Thyroid gland (tissue), 4 donors: ENCODE data around the gene SH3BP4. TPM values are rescaled to one million over a fixed set of nuclear protein-coding genes. Genes with fewer than 3 reads are reported as not detected.
A peak's percentile ranks its signal among the peaks of the same experiment; 100 is the strongest.

Source experiments
- DNase-seq, 2 donors: peaks; one replicate each; pipeline ENCODE4 v3.0.0-alpha.2; 2019
- H3K27ac ChIP-seq, 3 donors: fragments of 200-600 bp; sonication (generic); 1 replicate in 2 of 3; 2 replicates in 1 of 3; pipeline ENCODE4 v1.5.1; 2016 to 2019; ENCODE audit warnings: mild to moderate bottlenecking in 1 of 3, moderate library complexity in 1 of 3
- H3K27me3 ChIP-seq: fragments of 200-600 bp; sonication (generic); one replicate; pipeline ENCODE4 v1.5.1; 2019
- H3K36me3 ChIP-seq, 2 donors: fragments of 200-600 bp; sonication (generic); one replicate each; pipeline ENCODE4 v1.5.1; 2016 to 2019
- H3K4me1 ChIP-seq, 2 donors: fragments of 200-600 bp; sonication (generic); one replicate each; pipeline ENCODE4 v1.5.1; 2017 to 2019
- H3K4me3 ChIP-seq, 3 donors: fragments of 200-600 bp; sonication (generic); replicated peaks in 1 of 3; 1 replicate in 2 of 3; 2 replicates in 1 of 3; pipeline ENCODE4 v1.5.1; 2016; ENCODE audit warnings: mild to moderate bottlenecking in 1 of 3
- H3K9me3 ChIP-seq: fragments of 200-600 bp; sonication (generic); one replicate; pipeline ENCODE4 v1.5.1; 2017
- POLR2A ChIP-seq, 2 donors: fragments of 450-650 bp; IDR thresholded peaks; one replicate each; pipeline ENCODE4 v1.6.1; 2017; ENCODE audit warnings: antibody characterized with exemption in 2 of 2, mild to moderate bottlenecking in 2 of 2, moderate library complexity in 1 of 2
- WGBS, 2 donors: methylation state at CpG; one replicate each; pipeline ENCODE4 v1.1.5; 2017; 5-methylcytosine and 5-hydroxymethylcytosine counted together
- intact Hi-C: fragments of 100-400 bp; cut with DNase I; formaldehyde crosslinking; loops from one replicate; pipeline ENCODE4 v1.15.1; 2023
- total RNA-seq, 4 donors: library from RNA; depleted of rRNA; stranded (reverse); fragments of >200 nt; gene quantifications; one replicate each; pipeline ENCODE4 v1.2.3, GENCODE V29; 2016
- TF ChIP-seq, protein P1 (sequence below), 6 experiments: fragments of 200-600 bp in 3 of 6; fragments of 450-650 bp in 3 of 6; sonication (generic) in 3 of 6; IDR thresholded peaks; one replicate each; pipeline ENCODE4 v1.5.1; 2016 to 2019; ENCODE audit warnings: antibody characterized with exemption in 6 of 6, mild to moderate bottlenecking in 2 of 6, inconsistent platforms in 1 of 6, moderate library complexity in 1 of 6

Gene SH3BP4
- total RNA-seq, 4 donors from 2014 or later = 36.9 to 64.6 (median 47.9) TPM

DNA sequence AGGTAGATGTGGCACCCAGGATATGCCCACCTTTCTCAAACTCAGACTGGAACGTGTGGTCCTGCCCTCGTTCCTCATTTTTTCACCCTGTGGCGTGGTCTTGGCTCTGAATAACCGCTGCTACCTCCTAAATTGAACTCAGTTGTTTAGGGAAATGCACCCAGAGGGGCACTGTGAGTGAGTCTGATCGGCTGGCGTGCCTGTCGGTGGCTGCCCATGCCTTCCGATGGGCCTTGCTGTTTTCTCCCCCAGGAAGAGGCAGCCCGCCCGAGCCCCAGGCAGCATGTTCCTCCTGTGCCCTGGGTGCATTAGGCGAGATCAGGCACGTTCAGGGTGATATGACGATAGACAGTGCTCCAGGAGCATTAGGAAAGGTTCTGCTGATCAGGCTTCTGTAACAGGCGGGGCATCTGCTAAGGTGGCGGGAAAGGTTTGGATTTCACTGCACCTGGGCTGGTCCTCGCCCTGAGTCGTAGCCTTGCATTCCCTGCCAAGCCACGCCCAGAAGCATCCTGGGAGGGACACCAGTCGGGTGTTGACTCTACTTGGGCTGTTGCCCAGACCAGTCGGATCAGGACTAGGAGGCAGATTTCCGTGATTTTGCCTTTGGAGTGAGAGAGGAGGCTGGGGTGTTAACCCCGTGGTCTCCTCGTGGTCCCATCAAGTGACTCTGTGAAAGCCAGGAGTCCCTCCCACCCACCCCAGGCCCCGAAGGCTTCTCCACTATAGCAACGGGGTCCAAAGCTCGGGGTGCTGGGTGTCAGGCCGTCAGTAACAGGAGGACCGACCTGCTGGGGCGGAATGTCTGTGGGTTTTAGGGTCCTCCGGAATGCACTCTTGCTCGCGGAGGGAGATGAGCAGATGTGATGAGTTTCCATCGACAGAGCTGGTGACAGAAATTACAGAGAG is 75.1 kb downstream of the SH3BP4 start:
- Histone ChIP-seq H3K27ac (no peak overlapping the region), H3K4me3 (no peak overlapping the region), H3K27me3 (no peaks in the 10 kb centered on the region), H3K9me3 (no peaks in the 10 kb centered on the region), H3K4me1 (peaks cover 24 to 38% of the 10 kb centered on the region in 2 donors), H3K36me3 (no peaks in the 10 kb centered on the region)
- intact Hi-C loops = no loop called here
- 66 to 83% methylated on average over 29 to 30 of the region's 33 CpGs for WGBS, 2 donors
- peak; percentile 49 to 80 for DNase-seq
- TF ChIP-seq, protein P1, sequence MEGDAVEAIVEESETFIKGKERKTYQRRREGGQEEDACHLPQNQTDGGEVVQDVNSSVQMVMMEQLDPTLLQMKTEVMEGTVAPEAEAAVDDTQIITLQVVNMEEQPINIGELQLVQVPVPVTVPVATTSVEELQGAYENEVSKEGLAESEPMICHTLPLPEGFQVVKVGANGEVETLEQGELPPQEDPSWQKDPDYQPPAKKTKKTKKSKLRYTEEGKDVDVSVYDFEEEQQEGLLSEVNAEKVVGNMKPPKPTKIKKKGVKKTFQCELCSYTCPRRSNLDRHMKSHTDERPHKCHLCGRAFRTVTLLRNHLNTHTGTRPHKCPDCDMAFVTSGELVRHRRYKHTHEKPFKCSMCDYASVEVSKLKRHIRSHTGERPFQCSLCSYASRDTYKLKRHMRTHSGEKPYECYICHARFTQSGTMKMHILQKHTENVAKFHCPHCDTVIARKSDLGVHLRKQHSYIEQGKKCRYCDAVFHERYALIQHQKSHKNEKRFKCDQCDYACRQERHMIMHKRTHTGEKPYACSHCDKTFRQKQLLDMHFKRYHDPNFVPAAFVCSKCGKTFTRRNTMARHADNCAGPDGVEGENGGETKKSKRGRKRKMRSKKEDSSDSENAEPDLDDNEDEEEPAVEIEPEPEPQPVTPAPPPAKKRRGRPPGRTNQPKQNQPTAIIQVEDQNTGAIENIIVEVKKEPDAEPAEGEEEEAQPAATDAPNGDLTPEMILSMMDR (IDR thresholded peaks at IDR 0.05) = no peak
- TF ChIP-seq POLR2A (IDR thresholded peaks at IDR 0.05) = no peak

DNA sequence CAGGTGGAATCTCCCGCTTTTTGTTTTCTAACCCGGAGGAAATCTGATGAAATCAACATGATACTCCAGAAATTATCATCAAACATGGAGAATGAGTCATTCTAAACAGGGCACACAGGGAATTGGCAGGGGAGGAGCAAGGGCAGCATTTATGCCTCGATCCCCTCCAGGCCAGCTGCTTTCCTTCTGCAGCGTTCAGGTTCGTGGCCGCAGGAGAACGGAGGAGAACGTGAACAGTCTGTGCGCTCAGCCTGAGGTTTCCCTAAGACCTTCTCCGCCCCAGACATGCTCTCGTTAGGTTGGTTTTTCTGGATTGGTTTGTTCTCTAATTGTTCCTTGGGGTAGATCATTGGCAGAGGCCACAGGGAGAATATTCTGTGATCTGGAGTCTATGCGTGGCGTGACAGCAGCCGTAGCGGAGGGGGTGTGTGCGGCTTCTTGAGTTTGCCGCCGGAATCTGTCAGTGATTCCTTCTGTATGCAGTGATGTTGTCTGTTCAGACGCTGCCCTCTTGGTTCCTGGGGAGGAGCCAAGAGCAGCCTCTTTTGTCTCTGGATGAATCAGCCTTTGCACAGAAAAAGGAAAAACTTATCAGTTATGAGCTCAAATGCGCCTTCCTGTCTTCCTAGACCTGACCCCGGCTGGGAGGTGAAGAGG is 75.9 kb downstream of the SH3BP4 start:
- intact Hi-C loops = no loop called here
- Histone ChIP-seq H3K9me3 (no peaks in the 10 kb centered on the region), H3K36me3 (no peaks in the 10 kb centered on the region), H3K27me3 (no peaks in the 10 kb centered on the region), H3K4me3 (no peak overlapping the region), H3K4me1 (peaks cover 24 to 38% of the 10 kb centered on the region in 2 donors), H3K27ac (no peak overlapping the region)
- no peak for TF ChIP-seq POLR2A (IDR thresholded peaks at IDR 0.05)
- TF ChIP-seq, protein P1 (IDR thresholded peaks at IDR 0.05) = no peak
- 85 to 86% methylated on average over 21 of the region's 21 CpGs for WGBS, 2 donors
- DNase-seq = no peak

DNA sequence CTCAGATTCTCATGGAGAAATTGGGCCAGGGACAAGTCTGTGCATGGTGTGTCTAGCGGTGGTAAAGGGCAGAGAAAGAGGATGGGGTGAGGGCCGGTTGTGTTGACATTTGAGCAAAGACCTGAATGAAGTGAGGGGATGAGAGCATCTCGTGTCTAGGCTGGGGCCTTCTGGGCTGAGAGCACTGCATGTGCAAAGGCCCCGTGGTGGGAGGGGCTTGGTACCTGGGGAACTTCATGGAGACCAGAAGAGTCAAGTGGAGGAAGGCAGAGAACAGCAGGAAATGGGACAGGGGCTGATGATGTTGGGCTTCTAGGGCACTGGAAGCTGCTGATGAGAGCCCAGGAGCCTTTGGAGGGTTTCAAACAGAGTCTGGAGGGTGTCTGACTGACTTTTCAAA is 76.8 kb downstream of the SH3BP4 start:
- Histone ChIP-seq H3K27me3 (no peaks in the 10 kb centered on the region), H3K9me3 (no peaks in the 10 kb centered on the region), H3K27ac (peak overlapping the region in 1 of 3 donors; percentile 82), H3K4me3 (no peak overlapping the region), H3K4me1 (peaks cover 24 to 38% of the 10 kb centered on the region in 2 donors), H3K36me3 (no peaks in the 10 kb centered on the region)
- no peak for DNase-seq
- whole genome bisulfite sequencing, 2 donors = 92 to 97% methylated on average over 4 of the region's 4 CpGs
- TF ChIP-seq POLR2A (IDR thresholded peaks at IDR 0.05) = no peak
- TF ChIP-seq, protein P1 (IDR thresholded peaks at IDR 0.05) = no peak
- intact Hi-C loops = no loop called here

DNA sequence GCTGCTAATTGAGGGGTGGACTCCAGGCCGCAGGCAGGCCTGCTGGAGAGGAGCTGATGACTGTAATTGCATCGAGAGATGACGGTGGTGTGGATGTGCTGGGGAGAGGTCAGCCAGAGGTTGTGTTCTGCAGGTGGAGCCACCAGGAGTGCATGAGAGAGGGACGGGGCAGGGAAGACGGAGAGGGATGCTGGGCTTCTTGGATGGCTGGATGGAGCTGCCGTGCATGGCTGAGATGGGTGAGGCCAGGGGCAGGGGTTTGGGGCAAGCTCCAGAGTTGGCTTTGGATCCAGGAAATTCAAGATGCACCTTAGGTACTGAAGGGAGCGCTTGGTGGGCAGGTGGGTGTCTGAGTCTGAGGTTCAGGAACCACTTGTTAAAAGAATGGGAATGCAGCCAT is 77.2 kb downstream of the SH3BP4 start:
- no peaks in the 10 kb centered on the region for H3K9me3 ChIP-seq
- no peaks in the 10 kb centered on the region for H3K36me3 ChIP-seq
- peaks cover 24 to 38% of the 10 kb centered on the region in 2 donors for H3K4me1 ChIP-seq
- H3K27me3 ChIP-seq = no peaks in the 10 kb centered on the region
- intact Hi-C loops = no loop called here
- H3K4me3 ChIP-seq = no peak overlapping the region
- WGBS, 2 donors = 94 to 97% methylated on average over 7 of the region's 7 CpGs
- no peak for DNase-seq
- H3K27ac ChIP-seq = peak overlapping the region in 1 of 3 donors; percentile 82
- no peak for TF ChIP-seq POLR2A (IDR thresholded peaks at IDR 0.05)
- TF ChIP-seq, protein P1 (IDR thresholded peaks at IDR 0.05) = no peak

DNA sequence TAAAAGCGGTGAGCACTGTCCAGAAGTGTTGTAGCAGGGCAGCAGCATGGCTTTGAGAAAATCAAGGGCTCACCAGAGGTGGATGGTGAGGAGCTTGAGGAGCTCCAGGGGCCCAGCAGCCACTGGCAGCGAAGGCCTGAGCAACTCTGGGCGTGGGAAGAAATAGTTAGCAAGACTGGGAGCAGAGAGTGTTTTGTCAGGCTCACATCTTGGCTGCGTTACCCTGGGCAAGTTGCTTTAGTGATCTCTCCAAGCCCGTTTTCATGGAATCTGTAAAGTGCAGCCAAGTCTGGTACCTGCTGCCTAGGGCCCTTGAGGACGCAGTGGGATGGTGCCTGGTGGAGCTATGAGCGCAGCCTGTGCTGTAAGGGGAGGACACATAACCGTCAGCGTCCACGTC is 78.3 kb downstream of the SH3BP4 start:
- peaks cover 24 to 38% of the 10 kb centered on the region in 2 donors for H3K4me1 ChIP-seq
- no peak overlapping the region for H3K4me3 ChIP-seq
- WGBS, 2 donors = 25 to 56% methylated on average over 9 to 10 of the region's 10 CpGs
- intact Hi-C loops = no loop called here
- H3K27me3 ChIP-seq = no peaks in the 10 kb centered on the region
- peak; percentile 90 to 92 for DNase-seq
- H3K9me3 ChIP-seq = no peaks in the 10 kb centered on the region
- TF ChIP-seq POLR2A (IDR thresholded peaks at IDR 0.05) = peak in 1 of 2 donors; percentile 30
- TF ChIP-seq, protein P1 (IDR thresholded peaks at IDR 0.05) = no peak
- H3K36me3 ChIP-seq = no peaks in the 10 kb centered on the region
- peak overlapping the region; percentile 55 to 82 (median 70) for H3K27ac ChIP-seq
